Measurements from ENCODE around the gene GATA1. TPM values are rescaled to one million over a fixed set of nuclear protein-coding genes. Genes with fewer than 3 reads are reported as not detected.

Gene GATA1
- polyA plus RNA-seq, 1 of the 3 experiments (the other 2 are of a cell fraction): not detected

DNA sequence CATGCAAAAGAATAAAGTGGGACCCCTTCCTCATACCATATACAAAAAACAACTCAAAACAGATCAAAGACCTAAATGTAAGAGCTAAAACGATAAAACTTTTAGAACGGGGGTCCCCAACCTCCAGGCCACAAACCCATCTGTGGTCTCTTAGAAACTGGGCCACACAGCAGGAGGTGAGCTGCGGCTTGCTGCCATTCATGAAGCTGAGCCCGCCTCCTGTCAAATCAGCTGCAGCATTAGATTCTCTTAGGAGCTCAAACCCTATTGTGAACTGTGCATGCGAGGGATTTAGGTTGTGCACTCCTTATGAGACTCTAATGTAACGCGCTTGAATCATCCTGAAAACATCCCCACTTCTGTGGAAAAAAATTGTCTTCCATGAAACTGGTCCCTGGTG lies 7.0 kb upstream of the GATA1 start (continued):
- no peak for TF ChIP-seq MEF2A (IDR thresholded peaks at IDR 0.05; ENCODE audit: borderline replicate concordance, low read depth)

- Histone ChIP-seq H3K9ac (no peak overlapping the region), H3K4me2 (no peak overlapping the region), H3K4me1 (ENCODE audit: control insufficient read depth in 1 of 2, insufficient read depth in 2 of 2, low read depth in 1 of 2, low read length in 1 of 2) (no peaks in the 10 kb centered on the region), H3K9me3 (no peaks in the 10 kb centered on the region), H3K27me3 (ENCODE audit: insufficient read depth) (peaks cover 3% of the 10 kb centered on the region; the same call in 1 of the 2 replicates), H2AFZ (ENCODE audit: low read depth) (no peak overlapping the region), H3K36me3 (replicated peaks in 1 of 2; ENCODE audit: control insufficient read depth in 1 of 2, insufficient read depth in 2 of 2, low read length in 1 of 2) (no peaks in the 10 kb centered on the region), H4K20me1 (ENCODE audit: insufficient read depth) (no peaks in the 10 kb centered on the region), H3K79me2 (ENCODE audit: insufficient read depth) (no peaks in the 10 kb centered on the region), H3K9me2 (no peaks in the 10 kb centered on the region), H3F3A (replicated peaks; ENCODE audit: insufficient read depth) (no peaks in the 10 kb centered on the region), H3K4me3 (ENCODE audit: low read depth in 2 of 2, low read length in 1 of 2) (no peak overlapping the region), H3K27ac (ENCODE audit: low read depth in 2 of 2, low read length in 1 of 2) (no peak overlapping the region)
- WGBS (ENCODE audit: low lambda C conversion rate): 41% methylated on average over 6 of the region's 6 CpGs
- TF ChIP-seq MEF2A (IDR thresholded peaks at IDR 0.05; ENCODE audit: borderline replicate concordance, low read depth) (no peak), MAX (IDR thresholded peaks at IDR 0.05; ENCODE audit: low read depth) (no peak), YY1 (IDR thresholded peaks at IDR 0.05; ENCODE audit: low read depth) (no peak), SIN3A (IDR thresholded peaks at IDR 0.05; ENCODE audit: borderline replicate concordance, low read depth, low read length) (no peak), RCOR1 (IDR thresholded peaks at IDR 0.05; ENCODE audit: low read length) (no peak)
- TF ChIP-seq, protein P1, sequence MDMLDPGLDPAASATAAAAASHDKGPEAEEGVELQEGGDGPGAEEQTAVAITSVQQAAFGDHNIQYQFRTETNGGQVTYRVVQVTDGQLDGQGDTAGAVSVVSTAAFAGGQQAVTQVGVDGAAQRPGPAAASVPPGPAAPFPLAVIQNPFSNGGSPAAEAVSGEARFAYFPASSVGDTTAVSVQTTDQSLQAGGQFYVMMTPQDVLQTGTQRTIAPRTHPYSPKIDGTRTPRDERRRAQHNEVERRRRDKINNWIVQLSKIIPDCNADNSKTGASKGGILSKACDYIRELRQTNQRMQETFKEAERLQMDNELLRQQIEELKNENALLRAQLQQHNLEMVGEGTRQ (IDR thresholded peaks at IDR 0.05; ENCODE audit: borderline replicate concordance, low read depth, low read length): no peak
- ChIA-PET CTCF (no interaction called here), POLR2A (no interaction called here)
- DNase-seq: no peak
Observed at GRCh38 chrX:48781705-48782104, 4.7 kb upstream of the GATA1 start.

DNA sequence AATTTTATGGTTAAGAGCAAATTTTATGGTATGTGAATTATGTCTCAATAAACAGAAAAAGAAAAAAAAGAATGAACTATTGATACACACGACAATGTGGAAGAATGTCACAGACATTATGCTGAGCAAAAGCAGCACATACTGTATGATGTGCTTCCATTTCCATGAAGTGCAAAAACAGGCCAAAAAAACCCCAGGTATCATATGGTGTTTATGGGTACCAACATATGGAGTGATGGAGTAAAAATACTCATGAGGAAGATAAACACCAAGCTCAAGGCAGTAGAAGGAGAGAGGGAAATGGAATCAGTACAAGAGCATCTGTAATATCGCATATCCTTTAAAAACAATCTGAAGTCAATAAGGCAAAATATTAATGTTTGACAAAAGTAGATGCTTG lies 4.2 kb upstream of the GATA1 start:
- no peak overlapping the region for H2AFZ ChIP-seq (ENCODE audit: low read depth)
- no peak for TF ChIP-seq ELF1 (IDR thresholded peaks at IDR 0.05)
- TF ChIP-seq MXI1 (IDR thresholded peaks at IDR 0.05; ENCODE audit: low read depth, low read length): no peak
- no peak for TF ChIP-seq EZH2phosphoT487 (IDR thresholded peaks at IDR 0.05; ENCODE audit: borderline replicate concordance, low read depth)
- TF ChIP-seq REST (IDR thresholded peaks at IDR 0.05; ENCODE audit: low read depth, low read length): no peak
- TF ChIP-seq TCF12 (IDR thresholded peaks at IDR 0.05): no peak
- TF ChIP-seq MEF2A (IDR thresholded peaks at IDR 0.05; ENCODE audit: borderline replicate concordance, low read depth): no peak
- TF ChIP-seq GATA2 (CRISPR knock-in tag; IDR thresholded peaks at IDR 0.05): no peak
- TF ChIP-seq MAX (IDR thresholded peaks at IDR 0.05; ENCODE audit: low read depth): no peak
- no peak for TF ChIP-seq NFIC (IDR thresholded peaks at IDR 0.05; ENCODE audit: borderline replicate concordance)
- TF ChIP-seq GABPA (IDR thresholded peaks at IDR 0.05; ENCODE audit: low read depth): no peak
- no peak for TF ChIP-seq RXRA (IDR thresholded peaks at IDR 0.05; ENCODE audit: borderline replicate concordance, low read depth)
- TF ChIP-seq CTCF (IDR thresholded peaks at IDR 0.05): no peak
- TF ChIP-seq NRF1 (IDR thresholded peaks at IDR 0.05; ENCODE audit: low read depth, low read length): no peak
- TF ChIP-seq, protein P2, sequence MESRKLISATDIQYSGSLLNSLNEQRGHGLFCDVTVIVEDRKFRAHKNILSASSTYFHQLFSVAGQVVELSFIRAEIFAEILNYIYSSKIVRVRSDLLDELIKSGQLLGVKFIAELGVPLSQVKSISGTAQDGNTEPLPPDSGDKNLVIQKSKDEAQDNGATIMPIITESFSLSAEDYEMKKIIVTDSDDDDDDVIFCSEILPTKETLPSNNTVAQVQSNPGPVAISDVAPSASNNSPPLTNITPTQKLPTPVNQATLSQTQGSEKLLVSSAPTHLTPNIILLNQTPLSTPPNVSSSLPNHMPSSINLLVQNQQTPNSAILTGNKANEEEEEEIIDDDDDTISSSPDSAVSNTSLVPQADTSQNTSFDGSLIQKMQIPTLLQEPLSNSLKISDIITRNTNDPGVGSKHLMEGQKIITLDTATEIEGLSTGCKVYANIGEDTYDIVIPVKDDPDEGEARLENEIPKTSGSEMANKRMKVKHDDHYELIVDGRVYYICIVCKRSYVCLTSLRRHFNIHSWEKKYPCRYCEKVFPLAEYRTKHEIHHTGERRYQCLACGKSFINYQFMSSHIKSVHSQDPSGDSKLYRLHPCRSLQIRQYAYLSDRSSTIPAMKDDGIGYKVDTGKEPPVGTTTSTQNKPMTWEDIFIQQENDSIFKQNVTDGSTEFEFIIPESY (IDR thresholded peaks at IDR 0.05; ENCODE audit: borderline replicate concordance, low read depth): no peak

More for the DNA sequence above, 4.2 kb upstream of the GATA1 start:
- H4K20me1 ChIP-seq (ENCODE audit: insufficient read depth): no peaks in the 10 kb centered on the region
- no peaks in the 10 kb centered on the region for H3K9me2 ChIP-seq
- H3K4me3 ChIP-seq (ENCODE audit: low read depth in 2 of 2, low read length in 1 of 2): no peak overlapping the region
- H3K27me3 ChIP-seq (ENCODE audit: insufficient read depth): peaks cover 8% of the 10 kb centered on the region; the same call in 1 of the 2 replicates
- no peaks in the 10 kb centered on the region for H3K36me3 ChIP-seq (replicated peaks in 1 of 2; ENCODE audit: control insufficient read depth in 1 of 2, insufficient read depth in 2 of 2, low read length in 1 of 2)
- ChIA-PET POLR2A (no interaction called here), CTCF (no interaction called here)
- no peaks in the 10 kb centered on the region for H3F3A ChIP-seq (replicated peaks; ENCODE audit: insufficient read depth)
- H3K4me2 ChIP-seq: no peak overlapping the region
- no peaks in the 10 kb centered on the region for H3K4me1 ChIP-seq (ENCODE audit: control insufficient read depth in 1 of 2, insufficient read depth in 2 of 2, low read depth in 1 of 2, low read length in 1 of 2)
- H3K9me3 ChIP-seq: no peaks in the 10 kb centered on the region
- H3K9ac ChIP-seq: no peak overlapping the region
- no peaks in the 10 kb centered on the region for H3K79me2 ChIP-seq (ENCODE audit: insufficient read depth)
- WGBS (ENCODE audit: low lambda C conversion rate): 28% methylated on average over 2 of the region's 2 CpGs
- no peak for DNase-seq
- no peak overlapping the region for H3K27ac ChIP-seq (ENCODE audit: low read depth in 2 of 2, low read length in 1 of 2)
